Left cardiac atrium (tissue), 4 donors: ENCODE data around the gene RAX2. TPM values are rescaled to one million over a fixed set of nuclear protein-coding genes. Genes with fewer than 3 reads are reported as not detected.

Experiments
- ATAC-seq, 2 donors: fragments of 200-7000 bp; cut with Tn5 transposase; one replicate each; pipeline ENCODE4 v1.9.1; 2020; ENCODE audit warnings: mild to moderate bottlenecking in 2 of 2, moderate library complexity in 2 of 2
- DNase-seq: peaks from one replicate; pipeline ENCODE4 v3.0.0-alpha.2; 2020
- intact Hi-C, 2 donors: fragments of 100-400 bp; cut with DNase I; formaldehyde crosslinking; loops; one replicate each; pipeline versions ENCODE4 v1.14.1 to v1.15.1; 2022 to 2023
- total RNA-seq, 2 donors: library from RNA; stranded (reverse); fragmentation: NEBNext Ultra II Directional; extraction: Animal tissue kit (Norgen Biotek cat#: 25700); gene quantifications; one replicate each; pipeline ENCODE4 v1.2.1, GENCODE V29; 2021
- donor health status: DM: no; HTN: yes; CAD: no.
- donor health status: DM: no; HTN: yes; CAD: no; lungs with severe emphysema.
- donor health status: DM: yes; HTN: yes; CAD: no.
- donor health status: Dilated cardiomyopathy.

The RAX2 gene
- total RNA-seq, 2 donors from 2014 or later: not detected

- ATAC-seq (no peak), DNase-seq (no peak)
- intact Hi-C loops: no loop called here
Observed at GRCh38 chr19:3803114-3803888, 31.3 kb upstream of the RAX2 start.

GRCh38 chr19:3801412-3802096, 29.5 kb upstream of the RAX2 start:
- ATAC-seq (peak; percentile 59 to 65), DNase-seq (peak; percentile 53)
- intact Hi-C loops: no loop called here

GRCh38 chr19:3800996-3801395, 29.0 kb upstream of the RAX2 start:
- no peak for DNase-seq
- intact Hi-C loops: no loop called here

GRCh38 chr19:3798137-3798536, 26.1 kb upstream of the RAX2 start:
- intact Hi-C loops: no loop called here
- no peak for DNase-seq

More at GRCh38 chr19:3800996-3801395, 29.0 kb upstream of the RAX2 start:
- no peak for ATAC-seq

GRCh38 chr19:3796358-3796757, 24.3 kb upstream of the RAX2 start:
- DNase-seq (no peak), ATAC-seq (no peak)
- intact Hi-C loops: no loop called here

More at GRCh38 chr19:3798137-3798536, 26.1 kb upstream of the RAX2 start:
- ATAC-seq: no peak

GRCh38 chr19:3793799-3794198, 21.8 kb upstream of the RAX2 start:
- ATAC-seq (no peak), DNase-seq (no peak)
- intact Hi-C loops: no loop called here

GRCh38 chr19:3792114-3792513, 20.1 kb upstream of the RAX2 start:
- DNase-seq (no peak), ATAC-seq (no peak)
- intact Hi-C loops: no loop called here

GRCh38 chr19:3790941-3791340, 18.9 kb upstream of the RAX2 start:
- intact Hi-C loops: no loop called here
- ATAC-seq (no peak), DNase-seq (no peak)

GRCh38 chr19:3790209-3790734, 18.2 kb upstream of the RAX2 start:
- no peak for DNase-seq
- intact Hi-C loops: no loop called here
- no peak for ATAC-seq

- ATAC-seq: no peak
- intact Hi-C loops: no loop called here
- DNase-seq: no peak
Observed at GRCh38 chr19:3788996-3789778, 17.2 kb upstream of the RAX2 start.

- peak in 1 of 2 donors; percentile 36 for ATAC-seq
- intact Hi-C loops: no loop called here
- DNase-seq: no peak
Observed at GRCh38 chr19:3785938-3786824, 14.2 kb upstream of the RAX2 start, which contains the start of gene MATK. Gene MATK, minus strand, starts transcription at chr19:3786381. Its CDS starts 1,246 bp downstream, at chr19:3785135.

GRCh38 chr19:3785451-3785937, 13.5 kb upstream of the RAX2 start:
- DNase-seq (no peak), ATAC-seq (no peak)
- intact Hi-C loops: no loop called here

- intact Hi-C loops: no loop called here
- peak in 1 of 2 donors; percentile 19 for ATAC-seq
- DNase-seq: no peak
Observed at GRCh38 chr19:3784607-3785450, 12.8 kb upstream of the RAX2 start.

GRCh38 chr19:3783660-3784584, 11.9 kb upstream of the RAX2 start:
- ATAC-seq (no peak), DNase-seq (no peak)
- intact Hi-C loops: no loop called here

- DNase-seq (no peak), ATAC-seq (no peak)
- intact Hi-C loops: no loop called here
Observed at GRCh38 chr19:3782903-3783302, 10.9 kb upstream of the RAX2 start.

GRCh38 chr19:3782330-3782729, 10.3 kb upstream of the RAX2 start:
- intact Hi-C loops: no loop called here
- DNase-seq (no peak), ATAC-seq (no peak)

GRCh38 chr19:3781603-3782002, 9.6 kb upstream of the RAX2 start:
- ATAC-seq (no peak), DNase-seq (no peak)
- intact Hi-C loops: no loop called here
